Stimulated activated CD8-positive, alpha-beta memory T cell treated with anti-CD3 and anti-CD28 coated beads, Interleukin-4, amount 100 ng/mL, for 1 hour (primary cell): ENCODE results near the gene PTP4A1.

Source experiments
- DNase-seq, 2 donors: peaks; one replicate each; pipeline ENCODE4 v3.0.0-alpha.2; 2020; ENCODE audit warnings: low read depth in 2 of 2, low spot score in 1 of 2

PTP4A1 gene

DNA sequence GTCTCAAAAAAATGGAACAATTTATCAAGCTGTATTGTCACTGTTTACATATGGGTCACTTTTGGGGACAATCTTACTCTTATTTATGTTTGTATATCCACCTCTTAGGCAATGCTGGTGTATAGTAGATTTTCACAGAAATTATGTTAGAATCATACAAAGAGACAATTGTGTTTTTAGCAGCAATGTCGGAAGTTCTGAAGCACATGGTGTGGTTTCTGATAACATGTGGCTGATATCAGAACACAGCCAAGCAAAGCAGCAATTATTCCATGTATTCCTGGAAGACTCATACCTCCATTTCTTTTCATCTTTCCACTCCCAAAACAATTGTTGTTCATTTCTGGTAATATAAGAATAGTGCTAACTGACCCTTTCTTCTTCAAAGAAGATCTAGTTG lies 17.5 kb upstream of the PTP4A1 start:
- DNase-seq: no peak

DNA sequence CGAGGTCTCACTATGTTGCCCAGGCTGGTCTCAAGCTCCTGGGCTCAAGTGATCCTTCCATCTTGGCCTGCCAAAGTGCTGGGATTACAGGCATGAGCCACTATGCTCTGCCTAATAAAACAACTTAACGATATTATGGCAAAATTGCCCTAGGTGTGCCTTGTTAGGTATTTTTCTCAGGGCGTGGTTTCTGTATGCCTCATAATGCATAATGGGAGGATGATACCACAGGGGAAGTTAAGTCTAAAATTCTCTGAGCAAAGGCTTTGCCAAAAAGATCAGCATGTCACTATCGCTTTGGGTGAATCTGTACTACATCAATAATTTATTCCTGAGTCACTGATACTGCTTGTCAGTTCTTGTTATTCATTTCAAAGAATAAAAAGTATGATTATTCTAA lies 15.9 kb upstream of the PTP4A1 start:
- DNase-seq: no peak

DNA sequence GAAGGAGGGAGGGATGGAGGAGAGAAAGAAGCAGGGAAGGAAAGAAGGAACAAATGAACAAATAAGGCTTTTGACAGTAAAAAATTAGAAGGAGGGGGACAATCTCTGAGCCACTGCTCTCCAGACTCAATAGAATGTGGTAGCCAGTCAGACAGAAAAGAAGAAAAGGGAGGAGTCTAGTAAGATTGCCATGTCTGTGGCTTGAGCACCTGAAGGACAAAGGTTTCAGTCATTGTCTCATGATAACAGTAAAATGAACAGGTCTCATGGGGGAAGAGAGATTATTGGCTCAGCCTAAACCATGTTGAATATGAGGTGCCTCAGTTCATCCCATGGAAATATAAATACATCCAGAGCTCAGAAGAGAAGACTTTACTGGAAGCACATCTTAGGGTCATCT lies 14.0 kb upstream of the PTP4A1 start:
- DNase-seq: no peak

DNA sequence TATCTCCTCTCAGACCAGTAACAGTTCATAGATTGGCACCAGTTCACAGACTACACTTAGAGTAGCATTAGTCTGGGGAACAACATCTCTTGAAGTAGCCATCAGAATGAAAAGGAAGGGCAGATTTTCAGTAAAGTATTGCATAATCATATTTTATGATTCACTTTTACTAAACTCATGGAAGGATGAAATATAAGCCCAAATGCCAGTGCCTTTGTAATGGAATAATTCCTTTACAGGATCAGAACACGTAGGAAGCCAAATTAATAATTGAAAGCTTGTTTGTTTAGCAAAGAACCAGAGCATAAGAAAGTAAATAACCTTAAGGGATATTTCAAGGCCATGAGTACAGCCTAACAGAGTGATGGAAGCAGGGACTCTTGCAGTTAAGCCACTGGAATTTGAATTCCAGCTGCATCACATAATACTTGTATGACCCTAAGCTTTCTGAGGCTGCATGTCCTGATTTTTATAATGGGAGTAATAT lies 11.4 kb upstream of the PTP4A1 start:
- no peak for DNase-seq

DNA sequence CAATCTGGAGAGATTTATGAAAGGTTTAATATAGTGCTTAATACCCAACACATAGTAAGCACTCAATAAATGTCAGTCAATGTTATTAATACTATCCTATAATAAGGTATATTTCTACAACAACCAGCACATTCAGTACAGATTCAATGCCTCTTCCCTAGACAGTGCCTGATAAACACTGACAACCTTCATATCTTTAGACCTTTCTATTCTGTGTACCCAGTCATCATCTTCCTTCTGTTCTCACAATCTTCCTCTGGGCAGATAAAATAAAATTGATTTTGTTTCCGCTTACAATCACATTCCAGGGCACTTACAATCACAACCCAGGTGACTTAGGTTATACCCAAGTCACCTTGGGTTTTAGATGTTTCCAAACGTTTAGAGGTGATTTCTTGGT lies 11.0 kb upstream of the PTP4A1 start:
- DNase-seq: no peak

DNA sequence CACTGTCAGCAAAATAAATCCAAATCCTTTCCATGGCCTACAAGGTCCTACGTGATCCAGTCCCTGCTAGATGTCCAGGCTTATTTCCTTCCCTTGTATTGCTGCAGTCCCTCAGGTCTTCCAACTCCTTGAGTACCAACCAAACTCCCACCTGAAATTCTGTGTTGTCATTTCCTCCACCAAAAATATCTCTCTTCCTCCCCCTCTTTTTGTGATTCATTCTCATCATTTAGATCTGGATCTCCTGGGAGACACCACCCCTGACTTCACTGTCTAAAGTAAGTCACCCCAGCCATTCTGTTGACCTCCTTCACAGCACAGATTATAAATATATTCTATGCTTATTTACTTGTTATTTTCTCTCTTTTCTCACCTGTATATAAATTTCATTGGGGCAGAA lies 9.0 kb upstream of the PTP4A1 start:
- DNase-seq: no peak

DNA sequence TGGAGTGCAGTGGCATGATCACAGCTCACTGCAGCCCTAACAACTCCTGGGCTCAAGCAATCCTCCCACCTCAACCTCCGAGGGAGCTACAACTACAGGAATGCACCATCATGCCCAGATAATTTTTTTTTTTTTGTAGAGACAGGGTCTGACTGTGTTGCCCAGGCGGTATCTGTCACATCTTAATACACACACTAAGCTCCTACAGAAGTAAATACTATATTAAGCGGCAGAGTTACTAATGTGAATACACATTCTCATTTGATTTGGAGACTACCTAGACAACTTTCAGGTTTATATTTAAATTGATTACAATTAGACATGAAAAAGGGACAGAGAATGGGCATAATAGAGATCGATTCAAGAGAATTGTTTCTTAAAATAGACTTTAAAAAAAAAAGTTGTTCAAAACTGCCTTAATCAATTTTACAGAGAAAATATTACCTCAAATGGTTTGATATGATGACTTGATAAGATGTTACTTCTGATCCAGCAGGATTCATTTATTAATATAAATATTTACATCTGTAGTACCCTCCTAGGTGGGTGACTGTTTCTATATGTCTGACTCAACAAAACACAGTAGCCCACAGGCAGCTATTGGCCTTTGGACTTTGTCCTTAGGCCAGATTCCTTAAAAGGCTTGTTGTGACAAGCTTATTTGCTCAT lies 7.1 kb upstream of the PTP4A1 start:
- no peak for DNase-seq

DNA sequence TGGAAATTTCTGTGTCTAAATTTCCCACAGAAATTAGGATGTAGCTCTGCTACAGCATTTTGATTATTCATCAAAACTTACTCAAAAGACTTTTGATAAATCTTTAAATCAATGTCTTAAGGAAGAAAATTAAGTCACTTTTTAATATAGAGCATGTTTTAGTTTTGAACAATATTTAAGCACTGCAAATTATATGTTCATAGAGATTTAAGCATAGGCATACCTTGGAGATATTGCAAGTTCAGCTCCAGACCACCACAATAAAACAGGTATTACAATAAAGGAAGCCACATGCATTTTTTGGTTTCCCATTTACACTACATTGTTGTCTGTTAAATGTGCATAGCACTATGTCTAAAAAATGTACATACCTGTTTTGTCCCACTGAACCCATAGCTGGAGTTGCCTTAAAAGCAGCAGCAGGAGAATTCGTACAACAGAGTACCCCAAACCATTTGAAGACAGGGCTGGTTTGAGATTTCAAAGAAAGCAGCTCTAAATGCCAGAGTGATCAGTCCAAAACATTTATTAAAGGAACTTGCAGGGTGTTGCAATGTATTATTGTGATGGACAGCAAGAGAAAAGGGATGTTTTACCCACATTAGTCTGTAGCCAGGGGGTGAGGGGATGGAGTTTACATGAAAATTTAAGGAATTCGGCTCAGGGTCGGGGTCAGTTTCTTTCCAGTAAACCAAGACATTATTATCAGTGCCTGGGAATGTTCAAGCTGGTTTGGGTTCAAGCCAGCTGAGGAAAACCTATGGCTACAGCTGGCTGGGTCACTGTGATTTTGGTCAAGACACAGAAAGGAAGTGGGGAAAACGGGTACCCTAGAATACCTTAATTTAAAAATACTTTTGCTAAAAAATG lies 6.3 kb upstream of the PTP4A1 start:
- DNase-seq: no peak

DNA sequence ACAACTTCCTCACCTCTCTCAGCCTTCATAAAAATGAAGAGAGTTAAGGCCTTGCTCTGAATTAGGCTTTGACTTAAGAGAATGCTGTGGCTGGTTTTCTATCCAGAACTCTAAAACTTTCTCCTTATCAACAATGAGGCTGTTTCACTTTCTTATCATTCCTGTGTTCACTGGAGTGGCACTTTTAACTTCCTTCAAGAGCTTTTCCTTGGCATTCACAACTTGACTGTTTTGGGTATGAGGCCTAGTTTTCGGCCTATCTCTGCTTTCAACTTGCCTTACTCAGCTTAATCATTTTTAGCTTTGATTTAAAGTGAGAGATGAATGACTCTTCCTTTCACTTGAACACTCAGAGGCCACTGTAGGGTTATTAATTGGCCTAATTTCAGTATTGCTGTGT lies 4.3 kb upstream of the PTP4A1 start:
- DNase-seq: no peak

DNA sequence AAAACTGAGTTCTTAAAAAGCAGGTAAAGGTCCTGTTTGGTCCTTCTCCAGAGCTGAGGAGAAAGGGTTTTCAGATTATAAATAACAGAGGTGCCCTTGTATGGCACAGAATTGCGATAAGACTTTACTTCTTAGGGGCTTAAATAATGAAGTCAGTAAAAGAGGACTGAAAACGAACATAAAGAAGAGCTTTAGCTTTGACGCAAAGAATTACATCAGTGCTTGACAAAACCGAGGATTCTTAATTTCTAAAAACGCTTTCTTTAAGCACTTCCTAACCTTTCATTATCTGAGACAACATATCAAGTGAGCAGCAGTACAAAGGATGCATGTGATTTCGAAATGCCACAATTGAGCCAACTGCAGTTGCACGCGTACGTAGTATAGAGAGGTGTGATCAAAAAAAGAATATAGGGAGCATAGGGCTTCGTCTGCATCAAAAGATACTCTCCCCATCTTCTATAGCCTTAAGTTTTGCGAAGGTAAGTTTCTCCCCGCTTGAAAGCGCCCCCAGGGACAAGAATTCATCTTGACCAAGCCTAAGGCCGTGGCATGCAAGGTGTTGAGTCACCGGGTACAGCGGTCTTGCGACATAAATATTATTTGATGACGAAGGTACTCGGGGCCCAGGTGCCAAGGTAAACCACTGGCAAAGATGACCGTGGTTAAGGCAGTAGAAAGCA lies 778 bp upstream of the PTP4A1 start:
- no peak for DNase-seq

DNA sequence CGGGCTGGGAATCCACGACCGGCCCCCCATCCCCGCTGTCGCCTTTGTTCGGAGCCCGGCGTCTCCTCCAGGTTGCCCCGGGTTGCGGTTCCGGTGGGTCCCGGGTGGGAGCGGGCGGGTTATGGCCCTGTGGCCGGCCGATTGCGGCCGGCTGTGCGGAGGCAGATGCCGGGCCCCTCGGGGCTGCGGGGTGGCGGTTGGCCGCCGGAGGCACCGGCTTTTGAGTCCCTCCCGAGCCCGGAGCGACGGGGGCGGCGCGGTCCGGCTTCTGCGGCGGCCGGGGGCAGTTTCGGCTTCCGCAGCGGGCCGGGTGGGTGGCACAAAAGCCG lies 431 bp downstream of the PTP4A1 start:
- DNase-seq: no peak

DNA sequence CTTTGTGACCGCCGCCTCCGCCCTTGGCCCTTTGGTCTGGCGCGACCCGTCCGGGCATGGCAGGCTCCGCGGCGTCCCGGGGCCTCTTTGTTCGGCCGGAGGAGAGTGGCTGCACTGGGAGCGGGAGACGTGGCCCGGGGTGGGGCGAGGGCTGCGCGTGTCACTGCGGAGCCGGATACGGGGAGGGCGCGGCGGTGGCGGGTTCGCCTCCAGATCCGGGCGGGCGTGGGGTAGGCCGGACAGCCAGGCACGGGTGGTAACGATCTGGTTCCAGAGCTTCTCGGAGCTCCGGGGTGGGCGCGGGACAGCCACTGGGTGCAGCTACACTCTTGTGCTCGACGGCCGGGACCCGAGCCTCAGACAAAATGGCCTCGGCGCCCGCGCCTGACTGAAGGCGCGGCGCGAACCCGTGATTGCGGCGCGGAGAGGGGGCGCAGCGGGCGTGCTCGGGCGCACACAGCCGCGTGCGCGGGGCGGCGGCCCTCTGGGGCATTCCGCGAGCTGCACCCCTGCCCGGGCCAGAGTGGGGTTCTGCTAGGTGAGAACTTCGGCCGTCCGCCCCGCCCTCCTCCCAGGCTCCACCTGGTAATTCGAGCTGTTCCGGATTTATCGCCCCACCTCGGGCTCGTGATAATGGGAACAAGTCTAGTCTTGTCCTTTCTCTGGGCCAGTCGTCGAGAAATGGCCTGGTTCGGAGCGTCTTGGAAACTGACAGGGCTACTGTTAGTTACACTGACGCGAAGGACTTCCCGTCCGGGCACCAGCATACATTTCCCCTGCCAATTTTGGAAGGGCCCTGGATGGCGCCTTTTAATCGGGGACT lies 1.0 kb downstream of the PTP4A1 start:
- DNase-seq: peak; percentile 22 to 34

DNA sequence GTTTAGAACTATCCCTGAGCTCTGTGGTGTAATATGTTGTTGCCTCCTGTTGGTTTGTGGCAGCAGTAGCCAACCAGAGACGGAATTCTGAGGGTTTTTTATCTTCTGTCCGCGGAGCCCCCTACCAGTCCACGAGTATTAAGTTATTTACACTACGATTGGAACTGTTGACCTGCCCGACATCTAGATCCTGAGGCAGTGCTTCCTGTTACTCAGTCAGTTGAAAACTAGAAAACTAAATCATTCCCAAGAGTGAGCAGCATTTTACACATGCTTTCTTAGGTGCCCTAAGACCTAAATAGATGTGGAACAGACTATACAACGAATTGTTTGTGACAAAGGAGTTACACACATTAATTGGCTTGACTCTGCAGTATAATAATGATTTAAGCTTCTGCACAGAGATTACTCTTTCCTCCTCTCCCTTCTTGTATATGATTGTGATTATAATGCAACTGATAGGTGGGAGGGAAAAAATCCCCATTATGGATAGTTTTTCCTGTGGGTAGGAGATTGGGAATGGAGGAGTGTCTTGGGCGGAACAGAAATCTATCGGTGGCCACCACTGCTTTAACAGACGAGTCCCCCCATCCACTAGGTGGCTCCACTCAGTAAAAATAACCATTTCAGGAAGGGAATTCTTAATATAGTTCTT lies 1.7 kb downstream of the PTP4A1 start:
- DNase-seq: no peak

DNA sequence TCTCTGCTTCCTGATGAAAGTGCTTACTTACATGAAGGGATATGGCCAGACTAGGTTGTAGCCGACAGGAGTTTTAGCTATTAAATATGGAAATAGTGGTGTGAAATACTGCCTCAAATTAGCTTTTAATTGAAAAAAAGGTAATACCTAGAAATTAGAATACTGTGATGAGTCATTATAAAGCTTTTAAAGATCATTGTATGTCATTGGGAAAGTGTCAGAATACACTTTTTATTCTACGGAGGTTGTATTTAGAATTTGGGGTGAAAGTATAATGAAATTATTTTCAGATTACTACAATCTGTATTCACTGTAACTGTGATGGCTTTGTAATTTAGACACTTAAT lies 2.2 kb downstream of the PTP4A1 start:
- DNase-seq: no peak

DNA sequence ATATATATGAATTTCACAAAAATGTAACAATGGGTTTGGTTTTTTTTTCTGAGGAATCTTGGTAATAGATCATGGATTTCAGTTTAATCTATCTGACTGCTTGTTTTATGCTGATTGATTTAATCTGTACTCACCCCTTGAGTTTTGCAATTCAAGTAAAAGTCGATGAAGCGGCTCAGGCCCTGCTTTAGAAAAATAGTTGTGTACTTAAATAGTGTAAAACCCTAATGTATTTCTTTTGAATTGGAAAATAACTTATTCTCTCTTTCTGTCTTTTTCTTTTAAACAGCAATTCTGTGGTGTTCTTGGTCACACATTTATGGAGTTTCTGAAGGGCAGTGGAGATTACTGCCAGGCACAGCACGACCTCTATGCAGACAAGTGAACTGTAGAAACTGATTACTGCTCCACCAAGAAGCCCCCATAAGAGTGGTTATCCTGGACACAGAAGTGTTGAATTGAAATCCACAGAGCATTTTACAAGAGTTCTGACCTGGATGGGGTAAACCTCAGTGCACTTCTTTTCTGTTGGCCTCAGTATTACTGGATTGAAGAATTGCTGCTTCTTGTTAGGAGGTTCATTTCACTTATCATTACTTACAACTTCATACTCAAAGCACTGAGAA lies 4.0 kb downstream of the PTP4A1 start:
- no peak for DNase-seq

DNA sequence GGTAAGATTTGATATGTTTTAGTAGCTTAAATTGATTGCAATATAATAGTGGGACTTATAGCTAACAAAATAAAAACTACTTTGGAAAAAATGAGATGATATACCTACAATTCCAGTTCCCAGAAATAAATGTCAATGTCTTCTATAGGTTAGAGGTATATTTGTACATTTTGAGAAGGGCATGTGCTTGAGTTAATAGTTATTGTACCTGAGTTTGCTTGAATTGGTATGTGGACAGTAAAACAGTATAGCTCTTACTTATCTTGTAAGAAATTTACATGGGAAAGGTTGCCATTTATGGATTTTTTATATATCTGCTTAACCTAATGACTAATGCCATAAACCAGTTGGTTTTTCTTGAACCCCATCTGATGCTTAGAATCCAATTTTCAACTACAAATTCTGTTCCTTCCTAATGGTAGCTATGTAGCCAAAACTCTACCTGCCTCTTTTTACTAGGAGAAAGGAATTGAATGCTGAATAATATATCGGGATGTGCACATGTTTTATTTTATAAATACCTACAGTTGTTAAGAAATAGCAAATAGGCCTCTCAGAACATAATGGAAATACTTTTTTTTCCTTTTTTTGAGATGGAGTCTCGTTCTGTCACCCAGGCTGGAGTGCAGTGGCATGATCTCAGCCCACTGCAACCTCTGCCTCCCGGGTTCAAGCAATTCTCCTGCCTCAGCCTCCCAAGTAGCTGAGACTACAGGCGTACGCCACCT lies 4.9 kb downstream of the PTP4A1 start:
- no peak for DNase-seq

DNA sequence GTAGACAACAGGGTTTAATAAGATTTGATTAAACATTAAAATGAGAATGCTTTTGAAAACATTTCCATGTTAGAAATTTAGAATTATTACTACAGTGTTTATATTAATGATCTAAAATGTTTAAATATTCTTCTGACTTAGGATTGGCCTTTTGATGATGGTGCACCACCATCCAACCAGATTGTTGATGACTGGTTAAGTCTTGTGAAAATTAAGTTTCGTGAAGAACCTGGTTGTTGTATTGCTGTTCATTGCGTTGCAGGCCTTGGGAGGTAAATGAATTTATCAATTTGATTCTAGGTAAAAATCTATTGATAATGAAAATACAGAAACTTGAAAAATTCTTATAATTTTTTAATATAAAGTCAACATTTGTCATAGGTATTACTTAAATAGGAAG lies 6.5 kb downstream of the PTP4A1 start:
- DNase-seq: no peak

DNA sequence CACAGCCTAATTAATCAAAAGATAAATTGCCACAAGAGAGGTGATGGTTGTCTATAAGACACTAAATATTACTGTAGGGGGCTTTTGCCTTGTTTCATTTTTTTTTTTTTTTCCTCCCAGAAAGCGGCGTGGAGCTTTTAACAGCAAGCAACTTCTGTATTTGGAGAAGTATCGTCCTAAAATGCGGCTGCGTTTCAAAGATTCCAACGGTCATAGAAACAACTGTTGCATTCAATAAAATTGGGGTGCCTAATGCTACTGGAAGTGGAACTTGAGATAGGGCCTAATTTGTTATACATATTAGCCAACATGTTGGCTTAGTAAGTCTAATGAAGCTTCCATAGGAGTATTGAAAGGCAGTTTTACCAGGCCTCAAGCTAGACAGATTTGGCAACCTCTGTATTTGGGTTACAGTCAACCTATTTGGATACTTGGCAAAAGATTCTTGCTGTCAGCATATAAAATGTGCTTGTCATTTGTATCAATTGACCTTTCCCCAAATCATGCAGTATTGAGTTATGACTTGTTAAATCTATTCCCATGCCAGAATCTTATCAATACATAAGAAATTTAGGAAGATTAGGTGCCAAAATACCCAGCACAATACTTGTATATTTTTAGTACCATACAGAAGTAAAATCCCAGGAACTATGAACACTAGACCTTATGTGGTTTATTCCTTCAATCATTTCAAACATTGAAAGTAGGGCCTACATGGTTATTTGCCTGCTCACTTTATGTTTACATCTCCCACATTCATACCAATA lies 7.8 kb downstream of the PTP4A1 start:
- DNase-seq: no peak

DNA sequence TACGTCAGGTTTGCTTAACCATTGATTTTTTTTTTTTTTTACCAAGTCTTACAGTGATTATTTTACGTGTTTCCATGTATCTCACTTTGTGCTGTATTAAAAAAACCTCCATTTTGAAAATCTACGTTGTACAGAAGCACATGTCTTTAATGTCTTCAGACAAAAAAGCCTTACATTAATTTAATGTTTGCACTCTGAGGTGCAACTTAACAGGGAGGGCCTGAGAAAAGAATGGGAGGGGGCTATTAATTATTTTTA lies 8.4 kb downstream of the PTP4A1 start:
- DNase-seq: no peak
